Panc1 (cell line): Measurements from ENCODE around the gene TOPORS. TPM values are rescaled to one million over a fixed set of nuclear protein-coding genes. Genes with fewer than 3 reads are reported as not detected.

Experiments
- ATAC-seq: fragments of 200-7000 bp; cut with Tn5 transposase; 2 replicates; pipeline ENCODE4 v1.9.1; 2020; ENCODE audit warnings: mild to moderate bottlenecking, moderate library complexity
- BruUV-seq: library from RNA; stranded (reverse); fragments of 400-500 nt; replicated peaks from 2 replicates; lab custom pipeline; 2021; lab: Mats Ljungman, UMichigan
- CTCF ChIA-PET: fragments of 300-600 bp; sonication (Branson Sonifier 250); formaldehyde crosslinking; loops from one replicate; lab custom pipeline; 2022; ENCODE audit warnings: antibody characterized with exemption; lab: Charles Lee
- POLR2A ChIA-PET: fragments of 300-600 bp; sonication (Branson Sonifier 250); formaldehyde crosslinking; loops from one replicate; lab custom pipeline; 2022; ENCODE audit warnings: antibody characterized with exemption; lab: Charles Lee
- DNase-seq: peaks from one replicate; pipeline ENCODE4 v3.0.0-alpha.2; 2010; ENCODE audit warnings: low read depth, low spot score
- H3K27ac ChIP-seq: 2 replicates; pipeline ENCODE4 v1.5.1; 2011; ENCODE audit warnings: mild to moderate bottlenecking, low read length, inconsistent platforms
- H3K27me3 ChIP-seq: fragments of 200-500 bp; sonication (Bioruptor generic); 2 replicates; pipeline ENCODE4 v1.6.0; 2014; ENCODE audit warnings: low read length, inconsistent platforms; ENCODE audit not compliant: control insufficient read depth, insufficient read depth
- H3K36me3 ChIP-seq: fragments of 200-500 bp; sonication (Bioruptor generic); 2 replicates; pipeline ENCODE4 v1.5.1; 2014; ENCODE audit warnings: inconsistent platforms, mild to moderate bottlenecking, low read length, moderate library complexity; ENCODE audit not compliant: control insufficient read depth, insufficient read depth
- H3K4me1 ChIP-seq: 2 replicates; pipeline ENCODE4 v1.5.1; 2011; ENCODE audit warnings: inconsistent platforms, mild to moderate bottlenecking, low read length, moderate library complexity; ENCODE audit not compliant: control insufficient read depth, insufficient read depth
- H3K4me3 ChIP-seq, 2 experiments: 2 replicates each; pipeline ENCODE4 v1.5.1; 2011 to 2012; ENCODE audit warnings: low read depth in 2 of 2, low read length in 2 of 2, mild to moderate bottlenecking in 2 of 2, inconsistent platforms in 1 of 2, moderate library complexity in 1 of 2
- H3K9me3 ChIP-seq: fragments of 200-500 bp; sonication (Bioruptor generic); 2 replicates; pipeline ENCODE4 v1.5.1; 2014; ENCODE audit warnings: low read depth, mild to moderate bottlenecking, inconsistent platforms, low read length, moderate library complexity; ENCODE audit not compliant: control insufficient read depth, insufficient read depth
- POLR2AphosphoS5 ChIP-seq: IDR thresholded peaks from 2 replicates; pipeline ENCODE4 v1.6.1; 2012; ENCODE audit warnings: mild to moderate bottlenecking, low read depth, low read length, moderate library complexity
- SIN3A ChIP-seq: IDR thresholded peaks from 2 replicates; pipeline ENCODE4 v1.6.1; 2012; ENCODE audit warnings: low read depth, mild to moderate bottlenecking, low read length, moderate library complexity, borderline replicate concordance; ENCODE audit not compliant: insufficient read depth
- TCF7L2 ChIP-seq: IDR thresholded peaks from 2 replicates; pipeline ENCODE4 v1.6.1; 2011; ENCODE audit warnings: mild to moderate bottlenecking, low read depth, low read length, inconsistent platforms
- in situ Hi-C: cut with HindIII; loops from 2 replicates; pipeline ENCODE4 v1.10.0; 2016; ENCODE audit warnings: low sequenced_read_pairs, low pct_unique_long_range_greater_than_20kb
- intact Hi-C: fragments of 100-400 bp; cut with micrococcal nuclease; formaldehyde crosslinking; loops from one replicate; pipeline ENCODE4 v1.10.0; 2022; ENCODE audit not compliant: unreplicated experiment
- total RNA-seq: library from RNA; stranded (reverse); gene quantifications from one replicate; pipeline ENCODE4 v1.2.1, GENCODE V29; 2021; ENCODE audit not compliant: unreplicated experiment
- TF ChIP-seq, protein P1 (sequence below): fragments of 450-650 bp; IDR thresholded peaks from 2 replicates; pipeline ENCODE4 v1.5.1; 2017; ENCODE audit warnings: mild to moderate bottlenecking
- TF ChIP-seq, protein P2 (sequence below), 2 experiments: IDR thresholded peaks; 2 replicates each; pipeline ENCODE4 v1.6.1; 2011 to 2012; ENCODE audit warnings: low read depth in 2 of 2, control low read depth in 1 of 2, low read length in 1 of 2, mild to moderate bottlenecking in 1 of 2, moderate library complexity in 1 of 2; ENCODE audit not compliant: insufficient read depth in 1 of 2

TOPORS gene
- total RNA-seq, 1 experiment from 2014 or later = 21.2 TPM

DNA sequence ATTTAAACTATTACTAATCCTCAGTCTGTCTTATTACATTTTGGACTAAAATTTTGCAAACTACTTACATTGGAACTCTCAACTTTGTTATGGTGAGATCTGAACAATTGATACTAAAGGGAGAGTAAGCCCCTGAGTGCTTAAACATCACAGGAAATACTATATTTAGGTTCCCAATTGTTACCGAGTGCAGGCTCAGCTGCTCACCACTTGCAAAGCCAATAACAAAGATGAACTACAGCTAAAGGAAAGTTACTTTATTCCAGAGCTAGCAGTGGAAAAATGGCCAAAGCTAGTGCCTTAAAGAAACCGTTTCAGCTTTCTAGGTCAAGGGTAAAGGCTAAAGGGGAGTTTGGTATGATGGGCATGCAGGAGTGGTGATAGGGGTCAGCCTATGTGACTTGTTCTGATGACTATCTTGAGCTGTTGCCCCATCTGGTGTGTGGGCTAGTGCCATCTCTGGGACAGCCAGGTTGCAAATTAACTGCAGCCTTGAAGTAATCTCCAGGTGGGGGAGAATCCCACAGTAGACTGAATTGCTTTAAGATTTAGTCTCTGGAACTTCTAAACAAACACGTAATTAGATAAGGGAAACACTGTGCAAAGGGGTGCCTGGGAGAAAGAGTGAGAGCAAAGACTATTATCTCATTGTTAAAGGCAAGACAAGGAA lies 28.4 kb upstream of the TOPORS start:
- H3K4me3 ChIP-seq = no peak overlapping the region
- intact Hi-C loops = loop anchor here (1.0 to 10.0 kb wide), 2 partner anchors 64 to 388 kb away; no protein-coding TSS in a partner anchor
- in situ Hi-C loops = no loop called here
- no peak for DNase-seq
- no peak for TF ChIP-seq POLR2AphosphoS5
- TF ChIP-seq, protein P1, sequence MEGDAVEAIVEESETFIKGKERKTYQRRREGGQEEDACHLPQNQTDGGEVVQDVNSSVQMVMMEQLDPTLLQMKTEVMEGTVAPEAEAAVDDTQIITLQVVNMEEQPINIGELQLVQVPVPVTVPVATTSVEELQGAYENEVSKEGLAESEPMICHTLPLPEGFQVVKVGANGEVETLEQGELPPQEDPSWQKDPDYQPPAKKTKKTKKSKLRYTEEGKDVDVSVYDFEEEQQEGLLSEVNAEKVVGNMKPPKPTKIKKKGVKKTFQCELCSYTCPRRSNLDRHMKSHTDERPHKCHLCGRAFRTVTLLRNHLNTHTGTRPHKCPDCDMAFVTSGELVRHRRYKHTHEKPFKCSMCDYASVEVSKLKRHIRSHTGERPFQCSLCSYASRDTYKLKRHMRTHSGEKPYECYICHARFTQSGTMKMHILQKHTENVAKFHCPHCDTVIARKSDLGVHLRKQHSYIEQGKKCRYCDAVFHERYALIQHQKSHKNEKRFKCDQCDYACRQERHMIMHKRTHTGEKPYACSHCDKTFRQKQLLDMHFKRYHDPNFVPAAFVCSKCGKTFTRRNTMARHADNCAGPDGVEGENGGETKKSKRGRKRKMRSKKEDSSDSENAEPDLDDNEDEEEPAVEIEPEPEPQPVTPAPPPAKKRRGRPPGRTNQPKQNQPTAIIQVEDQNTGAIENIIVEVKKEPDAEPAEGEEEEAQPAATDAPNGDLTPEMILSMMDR = no peak
- TF ChIP-seq, protein P2, sequence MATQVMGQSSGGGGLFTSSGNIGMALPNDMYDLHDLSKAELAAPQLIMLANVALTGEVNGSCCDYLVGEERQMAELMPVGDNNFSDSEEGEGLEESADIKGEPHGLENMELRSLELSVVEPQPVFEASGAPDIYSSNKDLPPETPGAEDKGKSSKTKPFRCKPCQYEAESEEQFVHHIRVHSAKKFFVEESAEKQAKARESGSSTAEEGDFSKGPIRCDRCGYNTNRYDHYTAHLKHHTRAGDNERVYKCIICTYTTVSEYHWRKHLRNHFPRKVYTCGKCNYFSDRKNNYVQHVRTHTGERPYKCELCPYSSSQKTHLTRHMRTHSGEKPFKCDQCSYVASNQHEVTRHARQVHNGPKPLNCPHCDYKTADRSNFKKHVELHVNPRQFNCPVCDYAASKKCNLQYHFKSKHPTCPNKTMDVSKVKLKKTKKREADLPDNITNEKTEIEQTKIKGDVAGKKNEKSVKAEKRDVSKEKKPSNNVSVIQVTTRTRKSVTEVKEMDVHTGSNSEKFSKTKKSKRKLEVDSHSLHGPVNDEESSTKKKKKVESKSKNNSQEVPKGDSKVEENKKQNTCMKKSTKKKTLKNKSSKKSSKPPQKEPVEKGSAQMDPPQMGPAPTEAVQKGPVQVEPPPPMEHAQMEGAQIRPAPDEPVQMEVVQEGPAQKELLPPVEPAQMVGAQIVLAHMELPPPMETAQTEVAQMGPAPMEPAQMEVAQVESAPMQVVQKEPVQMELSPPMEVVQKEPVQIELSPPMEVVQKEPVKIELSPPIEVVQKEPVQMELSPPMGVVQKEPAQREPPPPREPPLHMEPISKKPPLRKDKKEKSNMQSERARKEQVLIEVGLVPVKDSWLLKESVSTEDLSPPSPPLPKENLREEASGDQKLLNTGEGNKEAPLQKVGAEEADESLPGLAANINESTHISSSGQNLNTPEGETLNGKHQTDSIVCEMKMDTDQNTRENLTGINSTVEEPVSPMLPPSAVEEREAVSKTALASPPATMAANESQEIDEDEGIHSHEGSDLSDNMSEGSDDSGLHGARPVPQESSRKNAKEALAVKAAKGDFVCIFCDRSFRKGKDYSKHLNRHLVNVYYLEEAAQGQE (IDR thresholded peaks at IDR 0.05; ENCODE audit: insufficient read depth in 1 of 2, low read depth in 2 of 2, low read length in 1 of 2) = no peak
- no peak for TF ChIP-seq SIN3A
- no peak for TF ChIP-seq TCF7L2
- H3K27ac ChIP-seq = no peak overlapping the region
- no peaks in the 10 kb centered on the region for H3K4me1 ChIP-seq
- H3K9me3 ChIP-seq = no peaks in the 10 kb centered on the region
- ChIA-PET CTCF (interaction anchor here (0.5 to 3.8 kb wide), 6 partner anchors 18 to 388 kb away, joined by 3 to 90 read pairs (median 4); no protein-coding TSS in a partner anchor), POLR2A (no interaction called here)
- H3K27me3 ChIP-seq = peaks cover 4% of the 10 kb centered on the region; the same call in 1 of the 2 replicates
- no TSS peak for BruUV-seq
- no peaks in the 10 kb centered on the region for H3K36me3 ChIP-seq
- peak; percentile 23; the same call in 1 of the 2 replicates for ATAC-seq

DNA sequence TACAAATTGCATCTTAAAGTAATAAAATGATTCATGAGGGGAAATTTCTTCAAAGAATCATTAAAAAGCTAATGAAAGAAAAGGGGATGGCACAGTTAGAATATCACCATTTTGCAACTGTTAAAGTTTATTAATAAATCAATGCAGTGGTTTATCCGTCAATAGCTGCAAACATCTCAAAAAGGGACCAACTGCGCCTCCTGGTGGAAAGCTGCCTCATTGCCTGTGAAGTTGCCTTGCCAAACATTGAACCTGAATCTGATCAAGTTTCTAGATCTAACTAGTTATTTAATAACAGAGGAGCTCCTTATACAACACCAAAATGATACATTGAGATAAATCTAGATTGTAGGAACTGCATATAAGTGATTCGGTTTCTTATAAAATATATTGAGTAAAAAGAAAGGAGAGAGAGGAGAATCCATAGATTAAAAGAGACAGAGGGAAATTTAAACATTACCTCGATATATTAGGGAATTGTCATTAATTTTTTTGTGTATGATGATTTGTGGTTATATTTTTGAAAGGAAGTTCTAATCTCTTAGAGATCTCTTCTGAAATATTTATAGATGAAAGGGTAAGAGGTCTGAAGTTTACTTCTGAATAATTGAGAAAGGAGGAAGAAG lies 27.4 kb upstream of the TOPORS start:
- no TSS peak for BruUV-seq
- DNase-seq (no peak), ATAC-seq (peak; percentile 59; the same call in 1 of the 2 replicates)
- CTCF ChIA-PET = interaction anchor here (0.5 to 3.8 kb wide), 12 partner anchors 10 to 389 kb away, joined by 3 to 90 read pairs (median 3); no protein-coding TSS in a partner anchor
- Histone ChIP-seq H3K4me1 (no peaks in the 10 kb centered on the region), H3K9me3 (no peaks in the 10 kb centered on the region), H3K27me3 (peaks cover 2% of the 10 kb centered on the region; the same call in 1 of the 2 replicates), H3K36me3 (no peaks in the 10 kb centered on the region), H3K4me3 (no peak overlapping the region), H3K27ac (no peak overlapping the region)
- intact Hi-C loops = loop anchor here (1.0 to 10.0 kb wide), 3 partner anchors 65 to 202 kb away; no protein-coding TSS in a partner anchor
- in situ Hi-C loops = no loop called here
- POLR2A ChIA-PET = interaction anchor here (0.5 kb wide), 1 partner anchor 28 kb away, joined by 12 read pairs; no protein-coding TSS in a partner anchor
- no peak for TF ChIP-seq POLR2AphosphoS5
- TF ChIP-seq, protein P1 = peak; percentile 93
